GM23338 (cell line): Measurements from ENCODE around the gene ATG7.

Experiments used
- CREB1 ChIP-seq: fragments of 250-450 bp; sonication (Bioruptor Pico); IDR thresholded peaks from 2 replicates; pipeline ENCODE4 v1.5.0; 2020; ENCODE audit warnings: low read depth, mild to moderate bottlenecking, moderate library complexity
- EZH2 ChIP-seq: fragments of 200-600 bp; sonication (generic); IDR thresholded peaks from one replicate; pipeline ENCODE4 v1.8.0; 2017; ENCODE audit warnings: antibody characterized with exemption, mild to moderate bottlenecking, low read depth; ENCODE audit not compliant: unreplicated experiment
- EZH2phosphoT487 ChIP-seq: fragments of 200-600 bp; sonication (generic); IDR thresholded peaks from one replicate; pipeline ENCODE4 v1.8.1; 2018; ENCODE audit warnings: antibody characterized with exemption; ENCODE audit not compliant: unreplicated experiment
- NANOG ChIP-seq: IDR thresholded peaks from 2 replicates; pipeline ENCODE4 v1.6.1; 2016; ENCODE audit warnings: antibody characterized with exemption, borderline replicate concordance
- POLR2AphosphoS5 ChIP-seq: IDR thresholded peaks from 2 replicates; pipeline ENCODE4 v1.6.1; 2016; ENCODE audit warnings: antibody characterized with exemption, low read depth
- STAT1 ChIP-seq: IDR thresholded peaks from one replicate; pipeline ENCODE4 v1.6.1; 2016; ENCODE audit warnings: antibody characterized with exemption; ENCODE audit not compliant: unreplicated experiment
- ZNF114 ChIP-seq: fragments of 250-450 bp; sonication (Bioruptor Pico); IDR thresholded peaks from 2 replicates; pipeline ENCODE4 v1.5.0; 2020; ENCODE audit warnings: mild to moderate bottlenecking, moderate library complexity
- ZNF331 ChIP-seq: fragments of 250-450 bp; sonication (Bioruptor Pico); IDR thresholded peaks from 2 replicates; pipeline ENCODE4 v1.5.0; 2020; ENCODE audit warnings: low read depth, mild to moderate bottlenecking, moderate library complexity
- TF ChIP-seq, protein P1 (sequence below), 2 experiments: fragments of 200-600 bp in 1 of 2; sonication (generic) in 1 of 2; conservative IDR thresholded peaks; 2 replicates each; pipeline versions ENCODE4 v1.5.1 to v1.6.1; 2016 to 2017; ENCODE audit warnings: antibody characterized with exemption in 2 of 2, low read depth in 2 of 2, mild to moderate bottlenecking in 2 of 2, moderate library complexity in 1 of 2
- TF ChIP-seq, protein P2 (sequence below): IDR thresholded peaks from one replicate; pipeline ENCODE4 v1.6.1; 2018; ENCODE audit warnings: antibody characterized with exemption; ENCODE audit not compliant: unreplicated experiment
- TF ChIP-seq, protein P3 (sequence below): IDR thresholded peaks from 2 replicates; pipeline ENCODE4 v1.6.1; 2016; ENCODE audit warnings: antibody characterized with exemption

DNA sequence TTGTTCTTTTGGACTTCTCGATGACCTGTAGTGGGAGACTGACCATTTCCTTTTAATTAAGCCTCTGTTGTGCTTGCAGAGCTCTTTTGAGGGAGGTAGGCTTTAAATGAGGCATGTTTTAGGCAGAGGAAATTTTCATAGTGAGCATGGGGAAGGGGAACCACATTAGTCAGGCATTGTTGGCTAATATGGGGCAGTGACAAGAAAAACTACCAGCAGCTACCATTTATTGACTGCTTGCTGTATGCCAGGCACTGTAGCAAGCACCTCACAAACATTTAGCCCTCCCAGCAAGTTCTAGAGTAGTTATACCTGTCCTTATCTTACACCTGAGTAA, 10.9 kb downstream of the ATG7 start:
- TF ChIP-seq, protein P1, sequence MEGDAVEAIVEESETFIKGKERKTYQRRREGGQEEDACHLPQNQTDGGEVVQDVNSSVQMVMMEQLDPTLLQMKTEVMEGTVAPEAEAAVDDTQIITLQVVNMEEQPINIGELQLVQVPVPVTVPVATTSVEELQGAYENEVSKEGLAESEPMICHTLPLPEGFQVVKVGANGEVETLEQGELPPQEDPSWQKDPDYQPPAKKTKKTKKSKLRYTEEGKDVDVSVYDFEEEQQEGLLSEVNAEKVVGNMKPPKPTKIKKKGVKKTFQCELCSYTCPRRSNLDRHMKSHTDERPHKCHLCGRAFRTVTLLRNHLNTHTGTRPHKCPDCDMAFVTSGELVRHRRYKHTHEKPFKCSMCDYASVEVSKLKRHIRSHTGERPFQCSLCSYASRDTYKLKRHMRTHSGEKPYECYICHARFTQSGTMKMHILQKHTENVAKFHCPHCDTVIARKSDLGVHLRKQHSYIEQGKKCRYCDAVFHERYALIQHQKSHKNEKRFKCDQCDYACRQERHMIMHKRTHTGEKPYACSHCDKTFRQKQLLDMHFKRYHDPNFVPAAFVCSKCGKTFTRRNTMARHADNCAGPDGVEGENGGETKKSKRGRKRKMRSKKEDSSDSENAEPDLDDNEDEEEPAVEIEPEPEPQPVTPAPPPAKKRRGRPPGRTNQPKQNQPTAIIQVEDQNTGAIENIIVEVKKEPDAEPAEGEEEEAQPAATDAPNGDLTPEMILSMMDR (conservative IDR thresholded peaks at IDR 0.05; ENCODE audit: low read depth in 2 of 2) = no peak
- TF ChIP-seq EZH2 = no peak
- TF ChIP-seq POLR2AphosphoS5 = no peak
- TF ChIP-seq EZH2phosphoT487 = no peak
- no peak for TF ChIP-seq STAT1
- no peak for TF ChIP-seq NANOG
- no peak for TF ChIP-seq CREB1 (CRISPR knock-in tag)
- TF ChIP-seq, protein P2, sequence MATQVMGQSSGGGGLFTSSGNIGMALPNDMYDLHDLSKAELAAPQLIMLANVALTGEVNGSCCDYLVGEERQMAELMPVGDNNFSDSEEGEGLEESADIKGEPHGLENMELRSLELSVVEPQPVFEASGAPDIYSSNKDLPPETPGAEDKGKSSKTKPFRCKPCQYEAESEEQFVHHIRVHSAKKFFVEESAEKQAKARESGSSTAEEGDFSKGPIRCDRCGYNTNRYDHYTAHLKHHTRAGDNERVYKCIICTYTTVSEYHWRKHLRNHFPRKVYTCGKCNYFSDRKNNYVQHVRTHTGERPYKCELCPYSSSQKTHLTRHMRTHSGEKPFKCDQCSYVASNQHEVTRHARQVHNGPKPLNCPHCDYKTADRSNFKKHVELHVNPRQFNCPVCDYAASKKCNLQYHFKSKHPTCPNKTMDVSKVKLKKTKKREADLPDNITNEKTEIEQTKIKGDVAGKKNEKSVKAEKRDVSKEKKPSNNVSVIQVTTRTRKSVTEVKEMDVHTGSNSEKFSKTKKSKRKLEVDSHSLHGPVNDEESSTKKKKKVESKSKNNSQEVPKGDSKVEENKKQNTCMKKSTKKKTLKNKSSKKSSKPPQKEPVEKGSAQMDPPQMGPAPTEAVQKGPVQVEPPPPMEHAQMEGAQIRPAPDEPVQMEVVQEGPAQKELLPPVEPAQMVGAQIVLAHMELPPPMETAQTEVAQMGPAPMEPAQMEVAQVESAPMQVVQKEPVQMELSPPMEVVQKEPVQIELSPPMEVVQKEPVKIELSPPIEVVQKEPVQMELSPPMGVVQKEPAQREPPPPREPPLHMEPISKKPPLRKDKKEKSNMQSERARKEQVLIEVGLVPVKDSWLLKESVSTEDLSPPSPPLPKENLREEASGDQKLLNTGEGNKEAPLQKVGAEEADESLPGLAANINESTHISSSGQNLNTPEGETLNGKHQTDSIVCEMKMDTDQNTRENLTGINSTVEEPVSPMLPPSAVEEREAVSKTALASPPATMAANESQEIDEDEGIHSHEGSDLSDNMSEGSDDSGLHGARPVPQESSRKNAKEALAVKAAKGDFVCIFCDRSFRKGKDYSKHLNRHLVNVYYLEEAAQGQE = no peak
- no peak for TF ChIP-seq ZNF331 (CRISPR knock-in tag)
- no peak for TF ChIP-seq ZNF114 (CRISPR knock-in tag)
- TF ChIP-seq, protein P3, sequence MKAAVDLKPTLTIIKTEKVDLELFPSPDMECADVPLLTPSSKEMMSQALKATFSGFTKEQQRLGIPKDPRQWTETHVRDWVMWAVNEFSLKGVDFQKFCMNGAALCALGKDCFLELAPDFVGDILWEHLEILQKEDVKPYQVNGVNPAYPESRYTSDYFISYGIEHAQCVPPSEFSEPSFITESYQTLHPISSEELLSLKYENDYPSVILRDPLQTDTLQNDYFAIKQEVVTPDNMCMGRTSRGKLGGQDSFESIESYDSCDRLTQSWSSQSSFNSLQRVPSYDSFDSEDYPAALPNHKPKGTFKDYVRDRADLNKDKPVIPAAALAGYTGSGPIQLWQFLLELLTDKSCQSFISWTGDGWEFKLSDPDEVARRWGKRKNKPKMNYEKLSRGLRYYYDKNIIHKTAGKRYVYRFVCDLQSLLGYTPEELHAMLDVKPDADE = no peak
